IPS-NIHi7 (cell line): Measurements from ENCODE around the gene FOXO1.

ENCODE experiments used
- DNase-seq: peaks from one replicate; pipeline ENCODE4 v3.0.0; 2012; ENCODE audit warnings: mixed read lengths; ENCODE audit errors: extremely low spot score

Gene FOXO1

DNA sequence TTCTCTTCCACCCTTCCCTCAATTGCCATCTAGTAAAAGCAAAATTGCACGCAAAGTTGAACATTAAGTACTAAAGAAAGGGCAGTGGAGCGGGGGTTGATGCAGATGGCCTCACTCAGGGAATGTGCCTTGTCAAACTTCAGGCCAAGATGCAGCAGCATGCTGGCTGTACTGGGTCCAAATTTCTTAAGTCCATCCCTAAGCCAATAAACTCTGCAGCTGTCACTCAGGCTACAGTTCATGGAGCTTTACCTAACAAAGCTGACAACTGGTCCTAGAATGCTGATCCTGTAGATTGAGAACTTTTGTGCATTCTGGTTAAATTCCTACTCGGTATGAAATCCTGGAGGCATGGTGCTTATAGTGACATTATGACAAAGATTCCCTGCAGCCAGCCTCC lies 88.4 kb downstream of the FOXO1 start:
- DNase-seq = no peak

DNA sequence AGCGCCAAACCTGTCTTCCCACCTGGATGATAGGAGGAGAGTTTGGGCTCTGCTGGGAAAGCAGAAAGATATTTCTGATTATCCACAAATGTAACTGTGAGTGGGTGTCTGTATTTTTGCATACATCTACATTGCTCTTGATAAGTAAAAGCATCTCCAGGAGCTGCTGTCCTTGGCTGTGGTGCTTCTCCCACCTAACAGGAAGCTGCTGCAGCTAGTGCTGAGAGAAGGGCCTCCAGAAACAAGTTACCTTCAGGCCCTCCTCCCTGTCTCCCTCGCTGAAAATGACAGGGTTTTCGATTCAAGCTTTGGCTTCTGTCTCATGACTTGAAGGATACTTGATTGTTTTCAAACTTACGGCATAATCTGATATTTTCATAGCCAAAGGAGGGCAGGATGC lies 90.1 kb downstream of the FOXO1 start:
- no peak for DNase-seq

DNA sequence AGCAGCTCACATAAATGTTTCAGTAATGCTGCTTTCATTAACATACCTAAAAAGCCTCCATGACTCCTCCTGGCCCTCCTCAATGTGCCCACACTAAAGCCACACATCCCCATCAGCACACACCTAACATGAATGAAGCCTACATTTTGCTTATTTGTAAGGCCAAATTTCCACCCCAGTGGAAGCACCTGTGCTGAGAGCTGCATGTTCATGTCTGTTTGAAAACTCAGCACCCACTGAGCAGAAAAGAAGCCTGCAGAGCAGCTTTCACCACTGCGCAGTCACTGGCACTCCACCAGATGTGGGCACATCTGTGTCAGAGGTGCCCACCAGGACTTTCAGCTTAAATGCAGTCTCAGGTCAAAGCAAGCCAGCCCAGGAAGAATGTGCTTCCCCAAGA lies 93.5 kb downstream of the FOXO1 start:
- DNase-seq = no peak

DNA sequence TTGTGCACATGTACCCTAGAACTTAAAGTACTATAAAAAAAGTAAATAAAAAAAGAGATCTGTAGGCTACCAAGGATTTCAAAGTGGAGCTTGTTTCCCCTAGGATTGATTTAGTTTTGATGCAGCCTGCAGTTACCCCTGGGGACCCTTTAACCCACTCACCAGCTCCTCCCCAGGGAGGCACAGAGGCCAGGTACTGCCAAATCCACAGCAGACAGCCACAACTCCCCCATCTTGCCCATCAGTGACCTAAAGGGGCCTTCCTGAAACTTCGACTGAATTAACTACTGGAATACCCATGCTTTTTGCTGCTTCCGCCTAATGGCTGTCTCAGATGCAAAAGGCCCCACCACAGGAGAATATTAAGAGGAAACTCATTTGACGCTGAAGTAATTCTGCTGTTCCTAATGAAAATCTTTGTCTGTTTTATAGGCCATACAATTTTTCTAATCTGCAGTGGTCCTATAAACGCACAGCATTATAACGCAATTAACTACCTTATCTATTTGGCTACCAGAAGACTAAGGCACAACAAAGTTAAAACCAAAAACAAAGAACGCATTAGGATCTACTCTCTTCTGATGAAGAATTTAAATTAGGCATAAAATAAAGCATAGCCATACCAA lies 95.0 kb downstream of the FOXO1 start:
- no peak for DNase-seq

DNA sequence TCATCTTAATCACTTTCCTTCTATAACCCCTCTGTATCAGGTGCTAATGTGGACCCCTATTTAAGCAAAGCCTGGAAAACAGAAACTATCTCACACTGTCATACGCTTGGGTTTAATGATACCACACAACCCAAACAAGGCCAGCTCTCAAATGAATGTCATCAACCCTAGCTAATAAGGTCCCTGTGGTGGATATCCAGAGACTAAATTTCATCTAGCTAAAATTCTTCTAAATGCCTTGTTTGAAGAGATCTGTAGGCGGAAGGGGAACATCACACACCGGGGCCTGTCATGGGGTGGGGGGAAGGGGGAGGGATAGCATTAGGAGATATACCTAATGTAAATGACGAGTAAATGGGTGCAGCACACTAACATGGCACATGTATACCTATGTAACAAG lies 95.5 kb downstream of the FOXO1 start:
- no peak for DNase-seq

DNA sequence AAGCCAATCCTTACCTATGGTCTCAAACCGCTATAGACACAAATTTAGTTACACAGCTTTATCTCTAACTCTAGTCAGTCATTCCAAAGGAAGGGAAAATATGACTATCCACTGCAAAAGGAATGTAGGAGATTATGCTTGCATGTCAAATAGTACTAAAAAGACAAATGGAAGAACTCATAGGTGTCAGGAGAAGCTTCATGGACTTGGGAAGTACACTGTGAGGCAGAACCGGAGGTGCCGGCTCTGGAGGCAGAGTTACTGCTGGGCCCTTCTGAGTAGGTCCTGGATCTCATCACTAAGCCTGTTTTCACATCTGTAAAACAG lies 97.5 kb downstream of the FOXO1 start:
- no peak for DNase-seq

DNA sequence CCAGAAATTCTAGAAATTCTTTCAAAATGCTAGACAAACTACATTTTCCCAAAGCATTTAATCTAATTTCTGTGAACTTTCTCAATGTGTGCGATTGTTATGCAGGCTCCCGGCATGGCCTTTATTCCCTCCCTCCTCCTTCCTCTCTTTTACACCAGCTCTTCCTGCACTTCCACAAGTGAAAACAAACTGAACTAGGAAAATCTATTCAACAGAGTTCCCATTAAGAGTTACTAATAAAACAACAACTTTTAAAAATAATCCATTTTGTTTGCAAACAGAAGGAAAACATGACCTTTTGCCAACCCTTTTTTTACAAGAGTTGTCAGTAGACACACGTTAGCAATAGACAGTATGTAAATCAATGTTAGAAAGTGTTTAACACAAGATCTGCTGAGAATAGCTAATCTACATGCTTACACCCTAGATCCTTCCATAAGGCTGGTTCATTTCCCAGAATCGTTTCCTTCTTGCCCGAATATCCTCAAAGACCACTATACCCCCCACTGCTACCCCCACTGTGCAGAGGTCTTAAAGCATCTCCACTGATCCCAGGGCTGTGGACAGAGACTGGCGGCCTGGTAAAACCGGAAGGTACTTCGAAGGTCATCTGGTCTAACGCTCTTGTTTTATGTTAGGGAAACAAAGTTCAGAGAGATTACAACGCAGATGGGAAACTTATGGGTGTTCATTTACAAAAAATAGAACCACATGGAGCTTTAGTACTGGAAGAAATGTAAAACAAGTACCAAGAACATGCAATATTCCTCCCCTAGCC lies 98.0 kb downstream of the FOXO1 start:
- DNase-seq = no peak

DNA sequence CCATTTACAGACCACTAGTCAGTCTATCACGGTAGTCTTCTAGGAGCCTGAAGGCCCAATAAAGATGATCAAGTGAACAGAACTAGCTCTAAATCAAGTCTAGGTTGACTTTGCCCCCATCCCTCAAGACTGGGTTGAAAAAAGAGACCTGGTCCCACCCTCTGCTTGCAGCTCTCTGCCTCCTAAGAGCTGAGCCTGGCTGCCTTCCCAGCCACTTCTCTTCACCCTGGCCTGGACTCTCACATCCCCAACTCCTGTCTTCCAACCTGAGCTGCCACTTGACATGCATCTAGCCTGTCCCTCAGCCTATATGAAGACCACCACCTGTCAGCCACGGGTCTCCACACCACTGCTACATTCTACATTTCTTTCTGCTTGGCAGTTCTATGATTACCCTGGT lies 99.6 kb downstream of the FOXO1 start:
- no peak for DNase-seq

DNA sequence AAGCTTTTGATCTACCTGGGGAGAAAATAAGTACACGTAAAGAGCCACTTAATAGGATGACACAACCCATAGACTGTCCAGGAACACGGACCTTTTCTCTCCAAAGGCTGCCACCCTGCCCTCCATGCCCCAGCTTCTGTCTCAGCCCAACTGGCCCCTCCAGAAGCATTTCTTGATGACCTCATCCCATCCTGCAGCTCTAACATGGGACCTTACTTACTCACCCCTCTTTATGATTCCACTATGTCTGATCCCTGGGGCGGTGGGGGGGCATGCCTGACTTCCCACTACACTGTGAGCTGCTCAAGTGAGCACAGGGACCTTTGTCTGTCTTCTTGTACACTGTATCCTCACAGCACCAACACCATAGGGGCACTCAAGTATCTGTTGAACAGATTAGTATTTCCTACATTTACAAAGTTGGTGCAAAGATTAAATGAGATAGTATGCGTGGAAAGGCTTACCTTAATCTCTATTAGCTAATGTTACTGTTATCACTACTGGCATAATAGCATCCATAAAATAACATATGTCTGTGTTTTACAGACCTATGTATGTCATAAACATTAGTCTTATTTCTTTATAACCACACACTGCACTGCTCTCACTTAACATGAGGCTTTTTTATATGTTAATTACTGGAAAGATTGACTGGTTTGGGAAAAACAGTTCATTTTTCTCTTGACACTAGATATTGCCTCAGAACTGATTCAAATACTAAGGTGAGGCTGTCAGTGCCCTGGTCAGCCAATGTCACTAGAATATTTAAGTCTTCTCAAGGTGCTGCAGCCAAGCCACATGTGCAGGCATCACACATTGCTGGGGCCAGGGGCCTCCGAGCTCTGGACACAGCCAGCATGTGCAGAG lies 100.9 kb downstream of the FOXO1 start:
- DNase-seq = no peak

DNA sequence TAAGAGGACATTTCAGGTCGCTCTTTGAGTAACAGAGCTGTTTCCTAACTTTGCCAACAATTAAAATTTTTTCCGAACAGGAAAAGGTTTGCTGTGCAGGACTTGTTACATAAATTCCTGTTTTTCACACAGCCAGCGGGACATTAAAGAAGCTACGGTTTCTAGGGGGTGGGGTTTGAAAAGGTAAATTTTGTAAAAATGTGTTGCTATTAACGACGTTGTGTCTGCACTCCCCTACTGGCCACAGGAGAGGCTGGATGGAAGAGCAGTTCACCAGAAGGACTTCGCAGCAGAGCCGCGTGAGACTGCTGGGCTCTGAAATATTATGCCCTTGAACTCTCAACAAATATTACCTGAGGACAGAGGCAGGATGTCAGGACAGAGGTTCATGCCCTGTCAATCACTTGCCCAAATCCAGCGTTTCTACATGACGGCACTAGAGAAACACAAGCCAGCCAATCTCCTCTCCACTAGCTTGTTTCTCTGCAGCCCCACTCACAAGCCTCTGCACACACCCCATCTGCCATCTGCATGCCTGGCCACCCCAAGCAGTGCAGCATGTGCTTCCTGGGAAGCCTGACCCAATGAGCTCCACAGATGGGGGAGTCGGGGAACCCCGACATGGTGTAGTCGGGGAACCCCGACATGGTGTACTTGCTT lies 102.0 kb downstream of the FOXO1 start:
- no peak for DNase-seq

DNA sequence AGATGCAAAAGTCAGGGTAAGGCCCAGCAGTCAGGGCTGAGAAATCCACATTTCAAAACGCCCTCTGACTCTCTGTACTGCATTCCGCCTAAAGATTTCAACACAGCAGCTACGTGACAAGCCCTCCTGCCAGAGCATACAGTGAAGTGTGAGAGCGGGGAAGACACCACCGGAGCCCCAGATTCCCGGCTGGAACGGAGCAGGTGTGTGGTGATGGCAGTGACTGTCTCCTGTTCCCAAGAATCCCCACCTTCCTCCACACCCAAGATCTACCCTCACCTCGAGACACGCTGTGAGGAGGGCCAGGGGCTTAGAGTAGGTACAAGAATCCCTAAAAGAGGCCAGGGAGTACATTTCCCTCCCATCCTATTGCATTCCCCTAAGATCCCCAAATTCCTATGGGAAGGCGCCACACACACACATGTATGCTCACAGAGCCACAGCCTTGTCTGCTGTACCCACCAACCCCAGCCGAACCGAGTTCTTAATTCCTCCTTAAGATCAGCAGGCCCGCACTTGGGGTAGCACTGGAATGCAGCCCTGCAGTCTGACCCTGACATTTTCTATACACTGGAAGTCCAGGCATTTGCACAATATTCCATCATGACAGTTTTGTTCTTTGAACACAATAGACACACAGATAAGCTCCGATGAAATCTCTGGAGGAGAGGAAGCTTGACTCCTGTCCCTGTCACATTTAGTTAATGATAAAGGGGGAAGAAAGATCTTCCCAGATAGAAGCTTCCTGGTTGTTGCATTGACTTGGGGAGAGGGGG lies 102.9 kb downstream of the FOXO1 start:
- DNase-seq = no peak

DNA sequence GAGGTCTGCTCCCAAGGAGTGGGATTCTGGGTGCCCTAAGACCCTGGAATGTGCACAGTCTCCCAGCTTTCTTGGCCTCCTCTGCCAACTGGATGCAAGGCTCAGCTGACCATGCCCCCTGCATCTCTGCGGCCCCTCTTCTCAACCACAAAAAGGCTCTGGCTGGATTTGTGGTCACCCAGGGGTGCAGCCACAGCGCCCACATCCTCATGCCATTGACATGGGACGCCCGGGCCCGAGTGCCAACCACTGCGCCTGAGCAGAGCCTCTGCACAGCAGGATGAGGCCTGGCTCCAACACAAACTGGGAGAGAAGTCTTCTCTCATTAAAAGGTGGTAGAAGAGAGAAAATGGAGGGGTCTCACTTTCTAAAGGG lies 103.5 kb downstream of the FOXO1 start:
- DNase-seq = no peak

DNA sequence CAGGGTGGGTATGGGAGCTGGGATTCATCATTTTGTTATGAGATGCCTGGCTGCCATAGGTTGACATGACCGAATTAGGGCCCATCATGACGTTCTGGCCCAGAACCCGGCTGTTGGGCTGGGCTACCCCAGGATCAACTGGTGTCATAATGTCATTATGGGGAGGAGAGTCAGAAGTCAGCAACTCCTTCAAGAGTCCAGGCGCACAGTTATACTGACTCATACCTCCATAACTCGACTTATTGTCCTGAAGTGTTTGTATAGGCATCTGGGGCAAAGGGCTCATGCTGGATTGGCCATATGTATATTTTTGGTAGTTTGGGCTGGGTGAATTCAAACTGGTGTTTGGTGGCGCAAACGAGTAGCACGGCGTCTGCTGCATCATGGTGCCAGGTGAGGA lies 106.5 kb downstream of the FOXO1 start:
- no peak for DNase-seq

DNA sequence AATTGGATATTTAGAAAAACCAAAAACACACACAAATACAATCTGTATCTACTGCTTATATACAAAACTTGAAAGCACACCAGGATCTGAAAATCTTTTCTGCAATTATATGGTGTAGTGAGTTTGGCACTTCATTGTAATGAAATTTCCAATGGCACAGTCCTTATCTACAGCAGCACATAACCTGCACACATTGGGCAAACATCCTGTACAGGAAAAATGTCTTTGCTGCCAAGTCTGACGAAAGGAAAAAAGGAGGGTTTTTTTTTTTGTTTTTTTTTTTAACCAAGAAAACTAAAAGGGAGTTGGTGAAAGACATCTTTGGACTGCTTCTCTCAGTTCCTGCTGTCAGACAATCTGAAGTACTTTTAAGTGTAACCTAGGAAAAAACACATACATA lies 107.8 kb downstream of the FOXO1 start:
- DNase-seq = no peak

DNA sequence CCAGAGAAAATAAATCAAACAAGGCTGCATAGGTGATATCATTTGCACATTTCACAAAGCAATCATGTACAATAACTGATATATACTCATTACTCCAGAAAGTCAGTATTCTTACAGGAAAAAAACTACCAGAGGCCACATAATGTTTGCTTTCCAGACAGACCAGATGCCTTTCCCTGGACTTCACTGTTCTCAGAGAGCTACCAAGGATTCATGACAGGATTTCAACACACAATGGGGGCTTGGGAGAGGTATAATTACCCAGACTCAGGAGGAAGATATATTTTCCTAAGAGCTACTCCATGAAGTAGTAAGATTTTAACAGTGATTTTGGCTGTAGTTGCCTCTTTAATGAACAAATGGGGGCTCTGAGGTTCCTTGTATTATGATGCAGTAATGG lies 110.0 kb downstream of the FOXO1 start:
- DNase-seq = no peak

DNA sequence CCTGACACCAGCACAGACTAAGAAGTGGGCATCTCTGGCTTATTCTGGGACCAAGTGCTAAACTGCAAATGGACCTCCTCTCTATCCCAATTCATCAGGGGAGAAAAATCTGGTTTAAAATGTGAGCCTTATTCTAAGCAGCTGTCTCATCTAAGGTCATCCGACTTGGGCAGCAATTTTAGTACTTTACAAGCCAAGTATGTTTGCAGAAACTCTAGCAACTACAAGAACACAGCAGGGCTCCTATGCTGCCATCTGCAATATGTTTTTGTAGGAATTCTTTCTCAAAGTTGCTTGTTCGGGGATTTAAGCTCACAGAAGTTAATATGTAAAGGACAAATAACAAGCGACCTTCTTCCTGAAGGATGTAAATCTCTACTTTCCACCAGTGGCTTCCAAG lies 113.1 kb downstream of the FOXO1 start:
- DNase-seq = no peak

DNA sequence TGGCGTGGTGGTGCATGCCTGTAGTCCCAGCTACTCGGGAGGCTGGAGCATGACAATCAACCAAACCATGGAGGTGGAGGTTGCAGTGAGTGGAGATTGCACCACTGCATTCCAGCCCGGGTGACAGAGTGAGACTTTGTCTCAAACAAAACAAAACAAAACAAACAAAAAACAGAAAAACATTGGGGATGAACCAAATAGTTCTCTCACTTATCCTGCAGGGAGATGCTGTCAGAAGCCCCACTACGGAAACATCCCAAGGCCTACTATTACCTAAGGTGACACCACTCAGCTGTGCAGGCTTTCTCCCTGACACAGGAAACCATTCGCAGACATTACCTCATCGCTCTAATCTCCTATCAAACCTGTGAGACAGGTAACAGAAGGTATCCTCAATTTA lies 113.5 kb downstream of the FOXO1 start:
- no peak for DNase-seq

DNA sequence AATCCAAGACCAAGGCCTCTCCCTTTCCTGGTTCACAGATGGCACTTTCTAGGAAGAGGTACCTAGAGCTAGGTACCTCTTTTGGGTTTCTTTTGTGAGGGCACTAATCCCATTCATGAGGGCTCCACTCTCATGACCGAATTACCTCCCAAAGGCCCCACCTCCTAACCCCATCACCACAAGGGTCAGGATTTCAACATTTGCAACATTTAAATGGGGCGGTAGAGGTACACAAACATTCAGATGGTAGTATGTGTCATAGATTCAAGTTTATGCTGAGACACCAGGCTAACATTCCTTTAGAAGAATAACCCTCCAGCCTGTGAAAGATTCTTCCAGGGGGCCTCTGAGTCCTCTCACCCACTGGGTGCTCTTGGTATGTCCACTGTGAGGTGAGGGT lies 116.3 kb downstream of the FOXO1 start:
- DNase-seq = no peak

DNA sequence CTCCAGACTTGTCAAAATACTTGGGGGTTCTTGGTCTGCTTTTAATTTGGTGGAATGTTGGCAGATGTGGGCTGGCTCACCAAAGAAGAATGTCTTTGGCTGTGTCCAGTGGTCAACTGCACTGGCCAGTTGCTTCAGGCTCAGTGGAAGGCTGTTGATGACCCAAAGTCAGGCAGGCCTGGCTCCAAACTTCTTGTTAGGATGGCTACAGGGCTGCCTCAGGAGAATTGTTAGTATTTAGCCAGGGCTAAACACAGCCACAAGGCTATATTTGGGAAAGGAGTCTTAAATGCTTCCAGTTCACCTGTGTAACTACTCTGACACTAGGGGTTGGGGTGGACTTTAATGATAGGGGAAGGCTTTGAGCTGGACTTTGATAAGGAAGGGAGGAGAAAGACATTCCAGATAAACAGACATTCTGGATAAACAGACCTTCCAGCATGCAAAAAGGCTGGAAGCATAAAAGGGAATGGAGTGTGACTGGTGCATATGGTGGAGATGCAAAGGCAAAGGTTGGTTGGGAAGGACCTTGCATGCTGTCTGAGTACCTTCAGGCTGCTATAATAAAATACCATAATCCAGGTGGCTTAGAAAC lies 116.8 kb downstream of the FOXO1 start:
- no peak for DNase-seq

DNA sequence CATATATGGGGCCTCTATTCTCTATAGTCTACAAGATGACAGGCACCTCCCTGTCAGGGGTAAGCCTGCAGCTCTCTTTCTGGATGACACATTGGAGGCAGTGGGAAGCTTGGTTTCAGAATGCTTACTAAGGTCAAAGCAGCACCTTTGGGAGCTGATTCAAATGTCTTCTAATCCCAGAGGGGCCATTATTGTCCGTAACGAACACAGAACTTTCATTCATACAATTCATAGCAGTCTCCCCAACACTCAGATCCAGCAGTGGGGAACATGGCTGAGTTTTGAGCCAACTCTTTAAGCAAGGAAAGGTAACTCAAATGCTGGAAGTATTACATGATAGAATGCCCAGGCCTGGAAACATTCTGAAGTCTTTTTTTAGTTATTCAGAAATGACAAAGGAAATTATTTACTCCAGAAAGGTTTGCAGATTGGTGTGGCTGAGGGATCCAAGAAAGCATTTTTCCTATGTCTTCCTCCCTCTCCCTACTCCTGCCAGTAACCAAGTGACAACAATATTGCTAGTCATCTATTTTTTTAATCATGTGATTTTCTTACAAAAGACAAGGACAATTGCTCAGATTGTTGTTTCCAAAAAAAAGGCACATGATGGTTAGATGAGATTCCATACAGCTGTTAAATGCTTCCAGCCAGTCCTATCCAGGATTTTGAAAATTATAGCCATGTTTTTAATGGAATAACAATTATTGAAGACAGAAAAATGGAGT lies 118.7 kb downstream of the FOXO1 start:
- DNase-seq = no peak

DNA sequence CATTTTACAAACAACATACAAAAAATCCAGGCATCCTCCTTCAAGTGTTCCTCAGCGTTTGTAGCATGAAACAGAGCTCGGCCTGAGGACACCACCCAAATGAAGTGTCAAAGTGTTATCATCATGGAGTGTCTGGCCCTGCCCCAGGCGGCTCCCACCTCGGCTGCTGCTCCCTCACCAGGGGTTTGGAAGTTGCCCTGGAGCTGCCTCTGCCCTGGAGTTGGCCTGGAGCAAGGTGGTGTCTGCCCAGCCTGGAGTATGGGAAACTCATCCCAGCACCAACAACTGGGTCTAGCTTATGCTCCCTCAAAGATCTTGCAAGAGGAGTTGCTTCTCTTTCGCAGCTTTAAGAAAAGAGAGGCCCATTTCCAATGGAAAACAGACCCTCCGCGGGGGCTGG lies 120.4 kb downstream of the FOXO1 start:
- no peak for DNase-seq
